Measurements from ENCODE around the gene FAM3A.
"Not testable (repeated sequence)": the region's sequence is repeated elsewhere in the genome, so short reads cannot be mapped to it uniquely, and the experiment has no call there.

Gene FAM3A

GRCh38 chrX:154515966-154516655 is at the start of gene FAM3A:
Gene FAM3A (minus strand): TSS chrX:154516232. CDS start chrX:154515772, 460 bp downstream.
- peak; percentile 88 for DNase-seq

- not testable (repeated sequence) for DNase-seq
Observed at GRCh38 chrX:154562295-154562694, 46.3 kb upstream of the FAM3A start.

GRCh38 chrX:154560326-154560725 is 44.3 kb upstream of the FAM3A start:
- DNase-seq = not testable (repeated sequence)

- not testable (repeated sequence) for DNase-seq
Observed at GRCh38 chrX:154558896-154559295, 42.9 kb upstream of the FAM3A start.

- not testable (repeated sequence) for DNase-seq
Observed at GRCh38 chrX:154558060-154558690, 42.1 kb upstream of the FAM3A start.

- not testable (repeated sequence) for DNase-seq
Observed at GRCh38 chrX:154552112-154552806, 36.2 kb upstream of the FAM3A start.

GRCh38 chrX:154549766-154550165 is 33.7 kb upstream of the FAM3A start:
- no peak for DNase-seq

GRCh38 chrX:154548028-154548316 is 31.9 kb upstream of the FAM3A start:
- DNase-seq = no peak

GRCh38 chrX:154547245-154548027 is 31.4 kb upstream of the FAM3A start, which contains the start of gene IKBKG:
Gene IKBKG (plus strand): TSS chrX:154547620. CDS start chrX:154552003, 4,383 bp downstream.
- DNase-seq = peak; percentile 85

- peak; percentile 79 for DNase-seq
Observed at GRCh38 chrX:154546354-154547244, 30.6 kb upstream of the FAM3A start, which contains the start of gene G6PD. Gene G6PD (minus strand): TSS chrX:154546846. CDS start chrX:154546155, 691 bp downstream.

GRCh38 chrX:154545673-154546274 is 29.7 kb upstream of the FAM3A start:
- DNase-seq = no peak

- no peak for DNase-seq
Observed at GRCh38 chrX:154542723-154543424, 26.8 kb upstream of the FAM3A start.

GRCh38 chrX:154541896-154542722 is 26.1 kb upstream of the FAM3A start:
- no peak for DNase-seq

GRCh38 chrX:154541589-154541895 is 25.5 kb upstream of the FAM3A start:
- DNase-seq = no peak

GRCh38 chrX:154540897-154541535 is 25.0 kb upstream of the FAM3A start:
- DNase-seq = no peak

- not testable (repeated sequence) for DNase-seq
Observed at GRCh38 chrX:154540365-154540764, 24.3 kb upstream of the FAM3A start.

- DNase-seq = no peak
Observed at GRCh38 chrX:154539077-154539476, 23.0 kb upstream of the FAM3A start.

- no peak for DNase-seq
Observed at GRCh38 chrX:154535892-154536291, 19.9 kb upstream of the FAM3A start.

GRCh38 chrX:154534526-154535322 is 18.7 kb upstream of the FAM3A start:
- peak; percentile 72 for DNase-seq

Measured in activated effector memory CD4-positive, alpha-beta T cell treated with Interleukin-2 at 50 U/mL for 16 hours (primary cell).